Neutrophil (primary cell): ENCODE results near the gene DUOX1.

Experiments
- H3K27ac ChIP-seq: fragments of 200-600 bp; sonication (generic); 2 replicates; pipeline ENCODE4 v1.5.1; 2016; ENCODE audit warnings: mild to moderate bottlenecking, moderate library complexity
- H3K27me3 ChIP-seq: fragments of 200-600 bp; sonication (generic); 2 replicates; pipeline ENCODE4 v1.6.0; 2016; ENCODE audit warnings: mild to moderate bottlenecking
- H3K36me3 ChIP-seq: fragments of 200-600 bp; sonication (generic); 2 replicates; pipeline ENCODE4 v1.5.1; 2017
- H3K4me1 ChIP-seq, 2 experiments: fragments of 200-600 bp in 1 of 2; sonication (generic) in 1 of 2; 1 replicate in 1 of 2; 2 replicates in 1 of 2; pipeline versions ENCODE4 v1.5.1 to v1.6.1; 2013 to 2016; ENCODE audit warnings: low read depth in 1 of 2, low read length in 1 of 2, mild to moderate bottlenecking in 1 of 2, moderate library complexity in 1 of 2; ENCODE audit not compliant: control insufficient read depth in 1 of 2, insufficient read depth in 1 of 2
- H3K4me3 ChIP-seq, 2 experiments: fragments of 200-600 bp in 1 of 2; sonication (generic) in 1 of 2; 1 replicate in 1 of 2; 2 replicates in 1 of 2; pipeline ENCODE4 v1.5.1; 2013 to 2016; ENCODE audit warnings: low read depth in 1 of 2, low read length in 1 of 2, mild to moderate bottlenecking in 1 of 2, moderate library complexity in 1 of 2
- H3K9me3 ChIP-seq: fragments of 200-600 bp; sonication (generic); 2 replicates; pipeline ENCODE4 v1.5.1; 2016
- TF ChIP-seq, protein P1 (sequence below): fragments of 200-600 bp; sonication (generic); IDR thresholded peaks from 2 replicates; pipeline ENCODE4 v1.5.1; 2016; ENCODE audit warnings: antibody characterized with exemption

Gene DUOX1

DNA sequence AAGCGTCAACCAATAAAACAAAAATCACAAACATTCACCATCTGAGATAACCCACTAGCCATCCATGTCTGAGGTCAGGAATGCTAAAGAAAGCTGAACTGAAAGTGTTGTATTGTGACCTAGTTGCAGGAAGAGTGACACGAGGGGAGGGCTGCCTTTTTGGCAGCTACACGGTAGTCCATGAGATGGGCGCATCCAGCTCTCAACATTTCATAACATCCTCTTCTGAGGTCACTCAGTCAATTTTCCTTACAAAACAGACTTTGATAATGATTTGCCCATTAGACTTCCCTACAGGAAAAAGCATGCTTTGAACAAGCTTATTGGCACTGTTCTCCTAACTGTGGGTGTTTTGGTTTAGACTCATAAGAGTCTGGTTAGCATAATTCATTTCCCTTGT is 73.4 kb downstream of the DUOX1 start:
- no peak overlapping the region for H3K27ac ChIP-seq
- TF ChIP-seq, protein P1, sequence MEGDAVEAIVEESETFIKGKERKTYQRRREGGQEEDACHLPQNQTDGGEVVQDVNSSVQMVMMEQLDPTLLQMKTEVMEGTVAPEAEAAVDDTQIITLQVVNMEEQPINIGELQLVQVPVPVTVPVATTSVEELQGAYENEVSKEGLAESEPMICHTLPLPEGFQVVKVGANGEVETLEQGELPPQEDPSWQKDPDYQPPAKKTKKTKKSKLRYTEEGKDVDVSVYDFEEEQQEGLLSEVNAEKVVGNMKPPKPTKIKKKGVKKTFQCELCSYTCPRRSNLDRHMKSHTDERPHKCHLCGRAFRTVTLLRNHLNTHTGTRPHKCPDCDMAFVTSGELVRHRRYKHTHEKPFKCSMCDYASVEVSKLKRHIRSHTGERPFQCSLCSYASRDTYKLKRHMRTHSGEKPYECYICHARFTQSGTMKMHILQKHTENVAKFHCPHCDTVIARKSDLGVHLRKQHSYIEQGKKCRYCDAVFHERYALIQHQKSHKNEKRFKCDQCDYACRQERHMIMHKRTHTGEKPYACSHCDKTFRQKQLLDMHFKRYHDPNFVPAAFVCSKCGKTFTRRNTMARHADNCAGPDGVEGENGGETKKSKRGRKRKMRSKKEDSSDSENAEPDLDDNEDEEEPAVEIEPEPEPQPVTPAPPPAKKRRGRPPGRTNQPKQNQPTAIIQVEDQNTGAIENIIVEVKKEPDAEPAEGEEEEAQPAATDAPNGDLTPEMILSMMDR = no peak
- H3K27me3 ChIP-seq = peaks cover 3% of the 10 kb centered on the region
- H3K36me3 ChIP-seq = no peaks in the 10 kb centered on the region
- no peaks in the 10 kb centered on the region for H3K9me3 ChIP-seq
- H3K4me1 ChIP-seq = peaks cover 23 to 32% of the 10 kb centered on the region in 2 experiments
- H3K4me3 ChIP-seq = no peak overlapping the region

DNA sequence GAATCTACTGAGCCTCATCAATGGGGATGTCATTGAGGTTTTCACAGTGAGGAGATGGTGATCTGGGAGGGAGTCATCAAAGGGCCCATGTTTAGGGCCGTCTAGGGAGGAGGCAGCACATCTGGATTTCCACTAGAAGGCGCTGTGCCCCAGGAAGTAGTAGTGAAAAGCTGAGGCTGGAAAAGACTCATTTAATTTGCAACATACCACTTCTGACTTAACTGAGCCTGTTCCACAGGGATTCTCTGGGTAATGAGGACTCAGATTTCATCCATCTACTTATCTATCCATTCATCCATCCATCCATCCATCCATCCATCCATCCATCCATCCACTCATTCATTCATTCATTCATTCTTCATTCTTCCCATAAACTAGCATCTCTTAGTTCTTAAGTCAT is 75.4 kb downstream of the DUOX1 start:
- TF ChIP-seq, protein P1 = no peak
- H3K9me3 ChIP-seq = no peaks in the 10 kb centered on the region
- no peaks in the 10 kb centered on the region for H3K36me3 ChIP-seq
- peaks cover 10 to 12% of the 10 kb centered on the region in 2 experiments for H3K4me1 ChIP-seq
- no peak overlapping the region for H3K27ac ChIP-seq
- H3K27me3 ChIP-seq = peaks cover 9% of the 10 kb centered on the region
- no peak overlapping the region for H3K4me3 ChIP-seq

DNA sequence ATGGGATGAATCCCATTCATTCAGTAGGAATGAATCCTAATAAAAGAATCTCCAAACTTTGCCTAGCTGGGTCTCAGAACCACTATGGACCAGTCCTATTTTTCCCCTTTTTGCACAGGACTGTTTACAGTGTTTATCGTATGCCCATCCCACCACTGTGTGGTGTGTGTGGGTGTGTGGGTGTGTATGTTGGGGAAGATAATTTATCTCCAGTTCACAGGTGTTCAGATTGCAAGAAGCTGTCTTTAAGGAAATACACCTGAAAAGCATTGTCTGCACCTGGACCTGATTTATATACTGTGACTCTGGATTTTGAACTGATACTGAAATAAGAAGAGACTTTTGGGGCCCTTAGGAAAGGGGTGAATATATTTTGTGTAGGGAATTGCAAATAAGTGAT is 82.7 kb downstream of the DUOX1 start:
- H3K4me3 ChIP-seq = no peak overlapping the region
- peaks cover 13% of the 10 kb centered on the region for H3K27me3 ChIP-seq
- no peaks in the 10 kb centered on the region for H3K9me3 ChIP-seq
- H3K27ac ChIP-seq = no peak overlapping the region
- no peaks in the 10 kb centered on the region for H3K36me3 ChIP-seq
- TF ChIP-seq, protein P1 = no peak
- H3K4me1 ChIP-seq = no peaks in the 10 kb centered on the region
